MM.1S (cell line): ENCODE results near the gene PCCB.
"Not testable (repeated sequence)": the region's sequence is repeated elsewhere in the genome, so short reads cannot be mapped to it uniquely, and the experiment has no call there.

ENCODE experiments used
- DNase-seq: peaks from one replicate; pipeline ENCODE4 v3.0.0-alpha.2; 2015
- H2AFZ ChIP-seq: fragments of 300-600 bp; sonication (generic); 2 replicates; pipeline ENCODE4 v1.6.0; 2016; ENCODE audit warnings: antibody characterized with exemption, low read length
- H3F3A ChIP-seq: fragments of 300-600 bp; sonication (generic); 2 replicates; pipeline ENCODE4 v1.6.1; 2016; ENCODE audit warnings: mild to moderate bottlenecking, antibody characterized with exemption, low read length, moderate library complexity, mixed read lengths; ENCODE audit not compliant: insufficient read depth
- H3K27ac ChIP-seq: fragments of 300-600 bp; sonication (generic); 2 replicates; pipeline ENCODE4 v1.5.1; 2016; ENCODE audit warnings: mild to moderate bottlenecking, low read length
- H3K27me3 ChIP-seq: fragments of 300-600 bp; sonication (generic); replicated peaks from 2 replicates; pipeline ENCODE4 v1.6.0; 2016; ENCODE audit warnings: low read length; ENCODE audit not compliant: insufficient read depth
- H3K36me3 ChIP-seq: fragments of 300-600 bp; sonication (generic); replicated peaks from 2 replicates; pipeline ENCODE4 v1.6.1; 2016; ENCODE audit warnings: mild to moderate bottlenecking, low read length, mixed read lengths; ENCODE audit not compliant: insufficient read depth
- H3K4me1 ChIP-seq: fragments of 300-600 bp; sonication (generic); 2 replicates; pipeline ENCODE4 v1.6.1; 2016; ENCODE audit warnings: low read length, mixed read lengths
- H3K4me2 ChIP-seq: fragments of 300-600 bp; sonication (generic); 2 replicates; pipeline ENCODE4 v1.6.0; 2016; ENCODE audit warnings: low read depth, low read length
- H3K4me3 ChIP-seq: fragments of 300-600 bp; sonication (generic); 2 replicates; pipeline ENCODE4 v1.5.1; 2016; ENCODE audit warnings: low read length, mixed read lengths
- H3K79me2 ChIP-seq: fragments of 300-600 bp; sonication (generic); 2 replicates; pipeline ENCODE4 v1.6.1; 2016; ENCODE audit warnings: mixed run types, low read length, mixed read lengths
- H3K9ac ChIP-seq: fragments of 300-600 bp; sonication (generic); 2 replicates; pipeline ENCODE4 v1.6.1; 2016; ENCODE audit warnings: low read length, mixed read lengths
- H3K9me2 ChIP-seq: fragments of 300-600 bp; sonication (generic); replicated peaks from 2 replicates; pipeline ENCODE4 v1.6.1; 2016; ENCODE audit warnings: mild to moderate bottlenecking, low read length, mixed read lengths; ENCODE audit not compliant: insufficient read depth
- H3K9me3 ChIP-seq: fragments of 300-600 bp; sonication (generic); replicated peaks from 2 replicates; pipeline ENCODE4 v1.6.1; 2016; ENCODE audit warnings: mild to moderate bottlenecking, low read length, mixed read lengths; ENCODE audit not compliant: insufficient read depth
- H4K20me1 ChIP-seq: fragments of 300-600 bp; sonication (generic); 2 replicates; pipeline ENCODE4 v1.6.1; 2016; ENCODE audit warnings: mild to moderate bottlenecking, low read length, moderate library complexity, mixed read lengths; ENCODE audit not compliant: insufficient read depth
- EZH2 ChIP-seq: fragments of 300-600 bp; sonication (generic); optimal IDR thresholded peaks from 2 replicates; pipeline ENCODE3; 2017; ENCODE audit warnings: low read depth, mild to moderate bottlenecking, antibody characterized with exemption, low read length, mixed read lengths
- EZH2phosphoT487 ChIP-seq: fragments of 300-600 bp; sonication (generic); IDR thresholded peaks from 2 replicates; pipeline ENCODE4 v1.6.1; 2018; ENCODE audit warnings: antibody characterized with exemption, low read length
- TF ChIP-seq, protein P1 (sequence below): fragments of 300-600 bp; sonication (generic); IDR thresholded peaks from 2 replicates; pipeline ENCODE4 v1.5.1; 2016; ENCODE audit warnings: antibody characterized with exemption, low read length, mixed read lengths

The PCCB gene

DNA sequence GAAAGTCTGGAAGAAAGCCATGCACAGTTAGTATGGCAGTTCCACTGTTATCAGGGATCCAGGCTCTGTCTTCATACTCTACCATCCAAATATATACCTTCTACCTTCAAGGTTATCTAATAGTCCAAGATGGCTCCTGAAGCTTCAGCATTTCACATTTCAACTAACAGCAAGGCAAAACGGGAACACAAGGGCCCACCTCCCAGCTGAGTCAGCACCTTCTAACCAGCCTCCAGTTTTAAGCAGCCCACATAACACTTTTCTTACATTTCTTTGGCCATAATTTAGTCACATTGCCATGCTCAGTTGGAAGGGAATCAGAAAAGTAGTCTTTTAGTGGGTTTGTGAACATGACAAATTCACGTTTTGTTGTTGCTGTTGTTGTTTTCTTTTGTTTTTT lies 38.6 kb upstream of the PCCB start:
- DNase-seq = no peak
- H3K9me3 ChIP-seq = no peaks in the 10 kb centered on the region; the same call in 1 of the 2 replicates
- H2AFZ ChIP-seq = no peak overlapping the region
- H3K4me1 ChIP-seq = no peaks in the 10 kb centered on the region
- H3K4me2 ChIP-seq = no peak overlapping the region
- no peaks in the 10 kb centered on the region for H3K79me2 ChIP-seq
- H4K20me1 ChIP-seq = no peaks in the 10 kb centered on the region
- no peaks in the 10 kb centered on the region for H3K27me3 ChIP-seq
- H3K9me2 ChIP-seq = no peaks in the 10 kb centered on the region
- no peak overlapping the region for H3K4me3 ChIP-seq
- no peak overlapping the region for H3K9ac ChIP-seq
- no peak overlapping the region for H3K27ac ChIP-seq
- no peaks in the 10 kb centered on the region for H3F3A ChIP-seq
- TF ChIP-seq, protein P1, sequence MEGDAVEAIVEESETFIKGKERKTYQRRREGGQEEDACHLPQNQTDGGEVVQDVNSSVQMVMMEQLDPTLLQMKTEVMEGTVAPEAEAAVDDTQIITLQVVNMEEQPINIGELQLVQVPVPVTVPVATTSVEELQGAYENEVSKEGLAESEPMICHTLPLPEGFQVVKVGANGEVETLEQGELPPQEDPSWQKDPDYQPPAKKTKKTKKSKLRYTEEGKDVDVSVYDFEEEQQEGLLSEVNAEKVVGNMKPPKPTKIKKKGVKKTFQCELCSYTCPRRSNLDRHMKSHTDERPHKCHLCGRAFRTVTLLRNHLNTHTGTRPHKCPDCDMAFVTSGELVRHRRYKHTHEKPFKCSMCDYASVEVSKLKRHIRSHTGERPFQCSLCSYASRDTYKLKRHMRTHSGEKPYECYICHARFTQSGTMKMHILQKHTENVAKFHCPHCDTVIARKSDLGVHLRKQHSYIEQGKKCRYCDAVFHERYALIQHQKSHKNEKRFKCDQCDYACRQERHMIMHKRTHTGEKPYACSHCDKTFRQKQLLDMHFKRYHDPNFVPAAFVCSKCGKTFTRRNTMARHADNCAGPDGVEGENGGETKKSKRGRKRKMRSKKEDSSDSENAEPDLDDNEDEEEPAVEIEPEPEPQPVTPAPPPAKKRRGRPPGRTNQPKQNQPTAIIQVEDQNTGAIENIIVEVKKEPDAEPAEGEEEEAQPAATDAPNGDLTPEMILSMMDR = no peak
- TF ChIP-seq EZH2 = no peak
- TF ChIP-seq EZH2phosphoT487 = no peak
- no peaks in the 10 kb centered on the region for H3K36me3 ChIP-seq

DNA sequence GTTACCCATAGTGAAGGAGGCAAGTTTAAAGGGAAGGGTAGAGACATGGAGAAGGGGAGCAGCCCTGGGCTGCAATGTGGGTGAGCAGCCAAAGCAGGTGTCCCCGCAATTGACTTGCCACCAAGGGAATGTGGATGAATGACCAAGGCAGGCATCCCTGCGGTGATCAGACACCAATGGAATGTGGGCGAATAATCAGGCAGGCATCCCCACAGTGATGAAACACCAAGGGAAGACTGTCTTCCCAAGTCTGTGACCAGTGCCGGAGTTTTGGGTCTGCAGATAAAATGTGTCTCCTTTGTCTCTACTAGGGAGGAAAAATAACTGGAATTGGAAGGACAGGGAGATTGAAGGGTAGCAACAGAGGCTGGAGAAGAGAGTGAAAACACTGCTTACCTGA lies 27.4 kb upstream of the PCCB start:
- not testable (repeated sequence) for H2AFZ ChIP-seq, DNase-seq, H3F3A ChIP-seq, H3K4me3 ChIP-seq, H3K4me1 ChIP-seq, H3K9ac ChIP-seq, H4K20me1 ChIP-seq, H3K9me3 ChIP-seq, H3K27ac ChIP-seq, H3K9me2 ChIP-seq, H3K4me2 ChIP-seq, H3K27me3 ChIP-seq, H3K79me2 ChIP-seq, H3K36me3 ChIP-seq

DNA sequence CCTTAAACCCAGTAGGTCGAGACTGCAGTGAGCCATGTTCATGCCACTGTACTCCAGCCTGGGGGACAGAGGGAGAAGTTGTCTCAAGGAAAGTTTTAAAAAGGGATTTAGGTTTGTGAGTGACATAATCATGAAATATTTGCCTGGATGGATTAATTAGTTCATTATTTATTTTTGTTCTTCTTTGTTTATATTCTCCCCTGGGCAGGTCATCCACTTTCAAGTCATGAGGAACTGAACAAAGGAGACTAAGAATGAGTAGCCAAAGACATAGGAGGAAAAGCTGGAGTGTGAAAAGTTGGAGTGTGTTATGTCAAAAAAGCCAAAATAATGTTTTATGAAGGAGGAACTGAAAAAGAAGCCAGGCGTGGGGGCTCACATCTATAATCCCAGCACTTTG lies 17.7 kb upstream of the PCCB start:
- Histone ChIP-seq H2AFZ (no peak overlapping the region), H3K79me2 (no peaks in the 10 kb centered on the region), H3K27me3 (no peaks in the 10 kb centered on the region; the same call in 1 of the 2 replicates), H3K4me3 (no peak overlapping the region), H4K20me1 (no peaks in the 10 kb centered on the region), H3K27ac (no peak overlapping the region), H3K4me1 (peaks cover 4% of the 10 kb centered on the region), H3K9me2 (no peaks in the 10 kb centered on the region), H3K9me3 (no peaks in the 10 kb centered on the region), H3K36me3 (no peaks in the 10 kb centered on the region), H3F3A (no peaks in the 10 kb centered on the region), H3K9ac (no peak overlapping the region), H3K4me2 (no peak overlapping the region)
- TF ChIP-seq EZH2 (no peak), EZH2phosphoT487 (no peak)
- TF ChIP-seq, protein P1 = no peak
- DNase-seq = no peak

DNA sequence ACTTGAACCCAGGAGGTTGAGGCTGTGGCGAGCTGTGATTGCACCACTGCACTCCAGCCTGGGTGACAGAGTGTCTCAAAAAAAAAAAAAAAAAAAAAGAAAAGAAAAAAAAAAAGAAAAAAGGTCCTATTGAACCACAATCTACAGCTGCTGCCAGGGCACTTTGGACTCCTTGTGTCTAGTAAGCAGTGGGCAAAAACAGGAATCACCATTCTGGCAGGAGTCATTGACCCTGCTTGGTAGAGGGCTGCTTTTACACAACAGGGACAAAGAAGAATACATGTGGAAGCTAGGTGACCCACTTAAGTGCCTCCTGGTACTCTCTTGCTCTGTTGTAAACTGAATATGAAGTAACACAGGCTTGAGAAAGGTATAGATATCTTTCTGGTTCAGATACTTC lies 14.6 kb upstream of the PCCB start:
- H3K27me3 ChIP-seq = no peaks in the 10 kb centered on the region; the same call in 1 of the 2 replicates
- H3K4me2 ChIP-seq = no peak overlapping the region
- H3K79me2 ChIP-seq = no peaks in the 10 kb centered on the region
- peaks cover 4% of the 10 kb centered on the region for H3K4me1 ChIP-seq
- no peak overlapping the region for H3K4me3 ChIP-seq
- H3F3A ChIP-seq = no peaks in the 10 kb centered on the region
- H3K36me3 ChIP-seq = no peaks in the 10 kb centered on the region
- no peak for DNase-seq
- H3K9me3 ChIP-seq = no peaks in the 10 kb centered on the region
- H4K20me1 ChIP-seq = no peaks in the 10 kb centered on the region
- no peak overlapping the region for H2AFZ ChIP-seq
- TF ChIP-seq, protein P1 = no peak
- no peak for TF ChIP-seq EZH2
- TF ChIP-seq EZH2phosphoT487 = no peak
- H3K27ac ChIP-seq = no peak overlapping the region
- no peak overlapping the region for H3K9ac ChIP-seq
- no peaks in the 10 kb centered on the region for H3K9me2 ChIP-seq
